OCI-LY1 (cell line): ENCODE measurements around the gene DNAH7.

Experiments
- EZH2 ChIP-seq: fragments of 200-600 bp; sonication (generic), shearing (Covaris generic); IDR thresholded peaks from 2 replicates; pipeline ENCODE4 v1.8.0; 2017; ENCODE audit warnings: borderline replicate concordance, mixed run types, mild to moderate bottlenecking, antibody characterized with exemption, low read length, moderate library complexity, mixed read lengths
- TF ChIP-seq, protein P1 (sequence below): fragments of 200-600 bp; sonication (generic), shearing (Covaris generic); IDR thresholded peaks from 2 replicates; pipeline ENCODE4 v1.5.1; 2017; ENCODE audit warnings: mild to moderate bottlenecking, antibody characterized with exemption, low read length, moderate library complexity, mixed read lengths

DNA sequence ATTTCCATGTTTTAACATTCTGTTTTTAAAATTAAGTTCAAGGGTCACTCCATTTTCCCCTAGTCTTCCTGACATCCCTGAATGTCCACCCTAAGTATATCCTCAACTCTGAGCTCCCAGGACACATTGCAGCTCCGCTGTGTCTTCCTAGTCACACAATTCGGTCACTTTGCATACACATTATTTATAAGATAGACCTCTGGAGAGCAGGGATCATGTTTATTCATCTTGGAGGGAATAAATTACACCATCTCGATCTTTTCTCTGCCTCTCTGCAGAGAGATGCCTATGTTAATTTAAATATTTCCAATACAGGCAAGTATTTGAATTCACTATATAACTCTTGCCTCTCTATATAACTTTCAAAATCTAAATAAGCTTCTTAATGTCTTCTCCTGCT lies 245.4 kb downstream of the DNAH7 start:
- TF ChIP-seq, protein P1, sequence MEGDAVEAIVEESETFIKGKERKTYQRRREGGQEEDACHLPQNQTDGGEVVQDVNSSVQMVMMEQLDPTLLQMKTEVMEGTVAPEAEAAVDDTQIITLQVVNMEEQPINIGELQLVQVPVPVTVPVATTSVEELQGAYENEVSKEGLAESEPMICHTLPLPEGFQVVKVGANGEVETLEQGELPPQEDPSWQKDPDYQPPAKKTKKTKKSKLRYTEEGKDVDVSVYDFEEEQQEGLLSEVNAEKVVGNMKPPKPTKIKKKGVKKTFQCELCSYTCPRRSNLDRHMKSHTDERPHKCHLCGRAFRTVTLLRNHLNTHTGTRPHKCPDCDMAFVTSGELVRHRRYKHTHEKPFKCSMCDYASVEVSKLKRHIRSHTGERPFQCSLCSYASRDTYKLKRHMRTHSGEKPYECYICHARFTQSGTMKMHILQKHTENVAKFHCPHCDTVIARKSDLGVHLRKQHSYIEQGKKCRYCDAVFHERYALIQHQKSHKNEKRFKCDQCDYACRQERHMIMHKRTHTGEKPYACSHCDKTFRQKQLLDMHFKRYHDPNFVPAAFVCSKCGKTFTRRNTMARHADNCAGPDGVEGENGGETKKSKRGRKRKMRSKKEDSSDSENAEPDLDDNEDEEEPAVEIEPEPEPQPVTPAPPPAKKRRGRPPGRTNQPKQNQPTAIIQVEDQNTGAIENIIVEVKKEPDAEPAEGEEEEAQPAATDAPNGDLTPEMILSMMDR, result no peak
- no peak for TF ChIP-seq EZH2
